GM12891 (cell line): ENCODE results near the gene ATAD3A.
"Not testable (repeated sequence)": the region's sequence is repeated elsewhere in the genome, so short reads cannot be mapped to it uniquely, and the experiment has no call there.

Experiments
- PAX5 ChIP-seq: IDR thresholded peaks from 2 replicates; pipeline ENCODE4 v1.6.1; 2011; ENCODE audit warnings: low read length, moderate library complexity, mild to moderate bottlenecking; ENCODE audit not compliant: insufficient read depth, severe bottlenecking
- POLR2AphosphoS5 ChIP-seq: IDR thresholded peaks from 2 replicates; pipeline ENCODE4 v1.6.1; 2011; ENCODE audit warnings: low read depth, low read length, control low read depth
- TAF1 ChIP-seq: IDR thresholded peaks from 2 replicates; pipeline ENCODE4 v1.6.1; 2011; ENCODE audit warnings: low read depth, low read length, control low read depth

DNA sequence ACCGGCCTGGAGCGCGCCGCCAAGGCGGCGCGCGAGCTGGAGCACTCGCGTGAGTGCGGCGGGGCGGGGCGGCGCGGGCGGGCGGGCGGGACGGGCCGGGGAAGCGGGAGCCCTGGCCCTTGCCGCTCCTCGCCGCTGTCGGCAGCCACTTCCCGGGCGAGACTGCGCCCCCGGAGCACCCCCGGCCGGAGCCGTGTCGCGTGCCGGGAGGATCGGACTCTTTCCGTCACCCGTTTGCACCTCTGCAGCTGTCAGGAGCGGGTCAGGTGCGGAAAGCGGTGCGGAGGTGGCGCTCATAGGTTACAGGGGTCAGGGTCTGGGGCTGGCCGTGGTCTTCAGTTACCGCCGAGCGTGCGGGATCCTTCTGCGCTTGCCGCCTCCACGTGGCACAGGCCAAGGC lies 463 bp downstream of the ATAD3A start:
- not testable (repeated sequence) for TF ChIP-seq POLR2AphosphoS5, PAX5, TAF1
